Measurements from ENCODE around the gene MTCL3.

The MTCL3 gene

DNA sequence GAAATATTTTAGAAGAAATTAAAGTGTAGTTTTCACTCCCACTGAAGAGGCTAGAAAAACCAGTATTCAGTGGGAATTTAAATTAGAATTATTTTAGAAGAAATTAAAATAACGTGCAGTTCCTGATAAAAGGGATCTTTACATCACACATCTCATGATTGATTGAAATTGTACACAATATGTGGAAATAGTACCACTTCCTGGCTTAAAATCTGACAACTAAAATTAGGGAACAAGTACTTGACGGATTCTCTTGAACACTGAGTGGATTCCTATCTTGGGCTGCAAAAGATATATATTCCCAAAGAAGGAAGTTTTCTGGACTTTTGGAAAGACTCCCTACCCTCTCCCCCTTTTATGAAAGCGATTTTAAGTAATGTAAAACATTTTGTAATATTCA lies 14.6 kb upstream of the MTCL3 start:
- Mint-ChIP-seq H3K36me3 (ENCODE audit: low read depth) (no peaks in the 10 kb centered on the region), H3K4me3 (no peak overlapping the region), H3K27me3 (ENCODE audit: insufficient read depth) (no peaks in the 10 kb centered on the region), H3K4me1 (no peaks in the 10 kb centered on the region), H3K9me3 (no peaks in the 10 kb centered on the region), H3K27ac (no peak overlapping the region)
- Histone ChIP-seq H3K27ac (ENCODE audit: low read depth, low read length) (no peak overlapping the region), H3K9ac (ENCODE audit: extremely low read depth, low read length, poor library complexity, severe bottlenecking) (no peak overlapping the region), H3K36me3 (ENCODE audit: control insufficient read depth, insufficient read depth, low read length) (no peaks in the 10 kb centered on the region), H3K27me3 (ENCODE audit: control insufficient read depth, insufficient read depth, low read length, poor library complexity, severe bottlenecking) (no peaks in the 10 kb centered on the region), H3K4me1 (ENCODE audit: control insufficient read depth, insufficient read depth, low read length) (no peaks in the 10 kb centered on the region), H3K4me3 (ENCODE audit: low read length) (no peak overlapping the region), H3K9me3 (ENCODE audit: control insufficient read depth, low read length) (no peaks in the 10 kb centered on the region)
- no peak for DNase-seq
- TF ChIP-seq, protein P1, sequence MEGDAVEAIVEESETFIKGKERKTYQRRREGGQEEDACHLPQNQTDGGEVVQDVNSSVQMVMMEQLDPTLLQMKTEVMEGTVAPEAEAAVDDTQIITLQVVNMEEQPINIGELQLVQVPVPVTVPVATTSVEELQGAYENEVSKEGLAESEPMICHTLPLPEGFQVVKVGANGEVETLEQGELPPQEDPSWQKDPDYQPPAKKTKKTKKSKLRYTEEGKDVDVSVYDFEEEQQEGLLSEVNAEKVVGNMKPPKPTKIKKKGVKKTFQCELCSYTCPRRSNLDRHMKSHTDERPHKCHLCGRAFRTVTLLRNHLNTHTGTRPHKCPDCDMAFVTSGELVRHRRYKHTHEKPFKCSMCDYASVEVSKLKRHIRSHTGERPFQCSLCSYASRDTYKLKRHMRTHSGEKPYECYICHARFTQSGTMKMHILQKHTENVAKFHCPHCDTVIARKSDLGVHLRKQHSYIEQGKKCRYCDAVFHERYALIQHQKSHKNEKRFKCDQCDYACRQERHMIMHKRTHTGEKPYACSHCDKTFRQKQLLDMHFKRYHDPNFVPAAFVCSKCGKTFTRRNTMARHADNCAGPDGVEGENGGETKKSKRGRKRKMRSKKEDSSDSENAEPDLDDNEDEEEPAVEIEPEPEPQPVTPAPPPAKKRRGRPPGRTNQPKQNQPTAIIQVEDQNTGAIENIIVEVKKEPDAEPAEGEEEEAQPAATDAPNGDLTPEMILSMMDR (conservative IDR thresholded peaks at IDR 0.05), result no peak
- WGBS, 2 experiments (ENCODE audit: insufficient coverage in 1 of 2, insufficient read length in 1 of 2), result 100% methylated on average over 1 of the region's 3 CpGs

- Histone ChIP-seq H3K36me3 (ENCODE audit: control insufficient read depth, insufficient read depth, low read length) (no peaks in the 10 kb centered on the region), H3K4me1 (ENCODE audit: control insufficient read depth, insufficient read depth, low read length) (no peaks in the 10 kb centered on the region), H3K4me3 (ENCODE audit: low read length) (no peak overlapping the region), H3K9me3 (ENCODE audit: control insufficient read depth, low read length) (no peaks in the 10 kb centered on the region), H3K9ac (ENCODE audit: extremely low read depth, low read length, poor library complexity, severe bottlenecking) (no peak overlapping the region), H3K27me3 (ENCODE audit: control insufficient read depth, insufficient read depth, low read length, poor library complexity, severe bottlenecking) (no peaks in the 10 kb centered on the region), H3K27ac (ENCODE audit: low read depth, low read length) (no peak overlapping the region)
- no peaks in the 10 kb centered on the region for H3K9me3 Mint-ChIP-seq
- 88 to 100% methylated on average over 1 of the region's 1 CpG for WGBS, 2 experiments (ENCODE audit: insufficient coverage in 1 of 2, insufficient read length in 1 of 2)
- no peaks in the 10 kb centered on the region for H3K4me1 Mint-ChIP-seq
- DNase-seq, result no peak
- TF ChIP-seq, protein P1 (conservative IDR thresholded peaks at IDR 0.05), result no peak
- H3K27ac Mint-ChIP-seq, result no peak overlapping the region
- H3K4me3 Mint-ChIP-seq, result no peak overlapping the region
- H3K36me3 Mint-ChIP-seq (ENCODE audit: low read depth), result no peaks in the 10 kb centered on the region
- H3K27me3 Mint-ChIP-seq (ENCODE audit: insufficient read depth), result no peaks in the 10 kb centered on the region
Measured at GRCh38 chr6:127533011-127533410, 13.9 kb upstream of the MTCL3 start.

DNA sequence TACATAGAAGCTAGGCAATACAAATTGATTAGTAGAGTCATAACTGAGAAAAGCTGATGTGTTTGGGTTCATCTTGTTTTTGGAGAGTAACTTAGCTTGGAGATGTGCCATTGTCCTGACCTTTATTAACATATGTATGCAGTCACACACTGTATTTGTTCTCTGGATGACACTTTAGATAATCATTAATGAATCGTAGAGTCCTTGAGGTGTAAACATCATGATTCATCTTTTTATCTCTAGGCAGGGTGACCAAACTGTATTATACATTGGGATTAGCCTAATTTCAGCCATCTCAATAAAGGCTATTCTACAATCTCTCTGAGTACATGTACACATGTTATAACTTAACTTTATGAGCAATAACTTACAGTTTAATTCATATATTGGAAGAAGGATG lies 3.6 kb upstream of the MTCL3 start:
- Histone ChIP-seq H3K27ac (ENCODE audit: low read depth, low read length) (no peak overlapping the region), H3K9me3 (ENCODE audit: control insufficient read depth, low read length) (no peaks in the 10 kb centered on the region), H3K4me1 (ENCODE audit: control insufficient read depth, insufficient read depth, low read length) (no peaks in the 10 kb centered on the region), H3K27me3 (ENCODE audit: control insufficient read depth, insufficient read depth, low read length, poor library complexity, severe bottlenecking) (peaks cover 27% of the 10 kb centered on the region), H3K9ac (ENCODE audit: extremely low read depth, low read length, poor library complexity, severe bottlenecking) (no peak overlapping the region), H3K4me3 (ENCODE audit: low read length) (no peak overlapping the region), H3K36me3 (ENCODE audit: control insufficient read depth, insufficient read depth, low read length) (no peaks in the 10 kb centered on the region)
- TF ChIP-seq, protein P1 (conservative IDR thresholded peaks at IDR 0.05), result no peak
- H3K36me3 Mint-ChIP-seq (ENCODE audit: low read depth), result no peaks in the 10 kb centered on the region
- H3K27me3 Mint-ChIP-seq (ENCODE audit: insufficient read depth), result peaks cover 35% of the 10 kb centered on the region
- 88 to 100% methylated on average over 1 of the region's 1 CpG for WGBS, 2 experiments (ENCODE audit: insufficient coverage in 1 of 2, insufficient read length in 1 of 2)
- H3K4me1 Mint-ChIP-seq, result peaks cover 9% of the 10 kb centered on the region
- no peak for DNase-seq
- H3K27ac Mint-ChIP-seq, result no peak overlapping the region
- H3K9me3 Mint-ChIP-seq, result no peaks in the 10 kb centered on the region
- no peak overlapping the region for H3K4me3 Mint-ChIP-seq

Data from endodermal cell (in vitro differentiated cells).